ENCODE data around the gene XPO5. TPM values are rescaled to one million over a fixed set of nuclear protein-coding genes. Genes with fewer than 3 reads are reported as not detected.

XPO5 gene
- total and polyA plus RNA-seq, 9 of the 15 experiments (the other 6 are each of a cell fraction or from before 2014, with no cell fraction given): 36.0 to 170 (median 99.1) TPM

DNA sequence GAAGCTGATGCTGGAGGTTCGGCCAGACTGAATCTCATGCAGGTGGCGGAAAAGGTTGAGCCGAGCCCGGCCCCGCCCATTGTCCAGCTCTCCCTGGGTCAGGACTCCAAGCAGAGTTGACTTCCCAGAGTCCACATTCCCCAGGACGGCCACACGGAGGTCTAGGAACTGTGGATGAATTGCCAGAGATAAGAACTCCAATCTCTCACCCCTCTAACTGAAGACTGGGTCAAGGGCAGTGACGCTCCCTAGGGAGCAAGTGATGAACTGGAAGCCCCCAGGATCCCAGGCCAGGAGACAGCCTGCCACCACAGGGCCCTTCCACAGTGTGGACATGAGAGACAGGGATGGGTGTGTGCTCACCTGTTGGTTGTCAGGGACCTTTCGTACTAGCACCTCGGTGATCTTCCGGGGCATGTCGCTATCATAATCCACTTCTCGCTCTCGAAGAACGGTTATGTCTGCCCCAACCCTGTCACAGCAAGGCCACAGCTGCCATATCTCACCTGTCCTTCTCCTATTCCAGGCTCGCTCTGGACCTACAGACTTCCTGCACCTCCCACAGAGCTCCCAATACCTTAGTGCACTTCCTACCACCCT is 49.7 kb upstream of the XPO5 start (continued):
- TF ChIP-seq, protein P1, sequence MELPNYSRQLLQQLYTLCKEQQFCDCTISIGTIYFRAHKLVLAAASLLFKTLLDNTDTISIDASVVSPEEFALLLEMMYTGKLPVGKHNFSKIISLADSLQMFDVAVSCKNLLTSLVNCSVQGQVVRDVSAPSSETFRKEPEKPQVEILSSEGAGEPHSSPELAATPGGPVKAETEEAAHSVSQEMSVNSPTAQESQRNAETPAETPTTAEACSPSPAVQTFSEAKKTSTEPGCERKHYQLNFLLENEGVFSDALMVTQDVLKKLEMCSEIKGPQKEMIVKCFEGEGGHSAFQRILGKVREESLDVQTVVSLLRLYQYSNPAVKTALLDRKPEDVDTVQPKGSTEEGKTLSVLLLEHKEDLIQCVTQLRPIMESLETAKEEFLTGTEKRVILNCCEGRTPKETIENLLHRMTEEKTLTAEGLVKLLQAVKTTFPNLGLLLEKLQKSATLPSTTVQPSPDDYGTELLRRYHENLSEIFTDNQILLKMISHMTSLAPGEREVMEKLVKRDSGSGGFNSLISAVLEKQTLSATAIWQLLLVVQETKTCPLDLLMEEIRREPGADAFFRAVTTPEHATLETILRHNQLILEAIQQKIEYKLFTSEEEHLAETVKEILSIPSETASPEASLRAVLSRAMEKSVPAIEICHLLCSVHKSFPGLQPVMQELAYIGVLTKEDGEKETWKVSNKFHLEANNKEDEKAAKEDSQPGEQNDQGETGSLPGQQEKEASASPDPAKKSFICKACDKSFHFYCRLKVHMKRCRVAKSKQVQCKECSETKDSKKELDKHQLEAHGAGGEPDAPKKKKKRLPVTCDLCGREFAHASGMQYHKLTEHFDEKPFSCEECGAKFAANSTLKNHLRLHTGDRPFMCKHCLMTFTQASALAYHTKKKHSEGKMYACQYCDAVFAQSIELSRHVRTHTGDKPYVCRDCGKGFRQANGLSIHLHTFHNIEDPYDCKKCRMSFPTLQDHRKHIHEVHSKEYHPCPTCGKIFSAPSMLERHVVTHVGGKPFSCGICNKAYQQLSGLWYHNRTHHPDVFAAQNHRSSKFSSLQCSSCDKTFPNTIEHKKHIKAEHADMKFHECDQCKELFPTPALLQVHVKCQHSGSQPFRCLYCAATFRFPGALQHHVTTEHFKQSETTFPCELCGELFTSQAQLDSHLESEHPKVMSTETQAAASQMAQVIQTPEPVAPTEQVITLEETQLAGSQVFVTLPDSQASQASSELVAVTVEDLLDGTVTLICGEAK (IDR thresholded peaks at IDR 0.05): no peak
- TF ChIP-seq, protein P1 (CRISPR knock-in tag; IDR thresholded peaks at IDR 0.05): no peak
- TF ChIP-seq POLR2G (IDR thresholded peaks at IDR 0.05; ENCODE audit: low read depth, low read length): peak; percentile 63
- peak; percentile 11 for TF ChIP-seq POLR2B (IDR thresholded peaks at IDR 0.05; ENCODE audit: low read depth, partially characterized antibody)
- no peak for TF ChIP-seq RFX7 (CRISPR knock-in tag; IDR thresholded peaks at IDR 0.05)
- peak; percentile 69; the same call in 1 of the 2 replicates for TF ChIP-seq ZNF583 (CRISPR knock-in tag; IDR thresholded peaks at IDR 0.05)
- TF ChIP-seq ESRRB (CRISPR knock-in tag; IDR thresholded peaks at IDR 0.05; ENCODE audit: borderline replicate concordance): no peak
- TF ChIP-seq ZBTB43 (CRISPR knock-in tag; IDR thresholded peaks at IDR 0.05): peak; percentile 29; the same call in 1 of the 2 replicates
- peak; percentile 62; the same call in 1 of the 2 replicates for TF ChIP-seq RBFOX2 (IDR thresholded peaks at IDR 0.05; ENCODE audit: low read depth, low read length)
- TF ChIP-seq, protein P2, sequence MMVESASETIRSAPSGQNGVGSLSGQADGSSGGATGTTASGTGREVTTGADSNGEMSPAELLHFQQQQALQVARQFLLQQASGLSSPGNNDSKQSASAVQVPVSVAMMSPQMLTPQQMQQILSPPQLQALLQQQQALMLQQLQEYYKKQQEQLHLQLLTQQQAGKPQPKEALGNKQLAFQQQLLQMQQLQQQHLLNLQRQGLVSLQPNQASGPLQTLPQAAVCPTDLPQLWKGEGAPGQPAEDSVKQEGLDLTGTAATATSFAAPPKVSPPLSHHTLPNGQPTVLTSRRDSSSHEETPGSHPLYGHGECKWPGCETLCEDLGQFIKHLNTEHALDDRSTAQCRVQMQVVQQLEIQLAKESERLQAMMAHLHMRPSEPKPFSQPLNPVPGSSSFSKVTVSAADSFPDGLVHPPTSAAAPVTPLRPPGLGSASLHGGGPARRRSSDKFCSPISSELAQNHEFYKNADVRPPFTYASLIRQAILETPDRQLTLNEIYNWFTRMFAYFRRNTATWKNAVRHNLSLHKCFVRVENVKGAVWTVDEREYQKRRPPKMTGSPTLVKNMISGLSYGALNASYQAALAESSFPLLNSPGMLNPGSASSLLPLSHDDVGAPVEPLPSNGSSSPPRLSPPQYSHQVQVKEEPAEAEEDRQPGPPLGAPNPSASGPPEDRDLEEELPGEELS (CRISPR knock-in tag; IDR thresholded peaks at IDR 0.05; ENCODE audit: borderline replicate concordance): 0 out of 2 replicates have a peak, but pooled peaks have one; percentile 19
- no peak for TF ChIP-seq ARHGAP35 (IDR thresholded peaks at IDR 0.05; ENCODE audit: partially characterized antibody)
- no peak for TF ChIP-seq ZNF316 (IDR thresholded peaks at IDR 0.05)
- 0 out of 2 replicates have a peak, but pooled peaks have one; percentile 40 for TF ChIP-seq IFI16 (CRISPR knock-in tag; IDR thresholded peaks at IDR 0.05)
- peak; percentile 40; the same call in 1 of the 2 replicates for TF ChIP-seq ZBTB9 (CRISPR knock-in tag; IDR thresholded peaks at IDR 0.05)
- TF ChIP-seq ERF (CRISPR knock-in tag; IDR thresholded peaks at IDR 0.05): no peak
